ENCODE data around the gene P2RY6.

Gene P2RY6

GRCh38 chr11:73295241-73295995, 23.3 kb downstream of the P2RY6 start:
- peak; percentile 59 for FAIRE-seq
- DNase-seq (ENCODE audit: low spot score): peak; percentile 70

DNA sequence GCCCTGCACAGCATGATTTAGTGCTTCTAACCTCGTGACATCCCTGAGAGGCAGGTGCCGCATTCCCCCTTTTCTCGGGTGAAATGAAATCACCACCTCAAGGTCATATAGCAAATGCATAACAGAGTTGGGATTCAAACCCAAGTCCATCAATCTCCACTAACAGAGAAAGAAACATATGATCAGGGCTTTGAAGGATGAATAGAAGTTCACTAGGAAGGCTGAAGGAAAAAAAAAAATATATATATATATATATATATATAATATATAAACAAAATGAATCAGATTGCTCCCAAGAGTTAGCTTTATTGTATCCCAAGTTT, 23.8 kb downstream of the P2RY6 start:
- no peak for FAIRE-seq

GRCh38 chr11:73296501-73297230, 24.5 kb downstream of the P2RY6 start:
- FAIRE-seq: no peak
- no peak for DNase-seq (ENCODE audit: low spot score)

More for the DNA sequence above, 23.8 kb downstream of the P2RY6 start:
- DNase-seq (ENCODE audit: low spot score): no peak

DNA sequence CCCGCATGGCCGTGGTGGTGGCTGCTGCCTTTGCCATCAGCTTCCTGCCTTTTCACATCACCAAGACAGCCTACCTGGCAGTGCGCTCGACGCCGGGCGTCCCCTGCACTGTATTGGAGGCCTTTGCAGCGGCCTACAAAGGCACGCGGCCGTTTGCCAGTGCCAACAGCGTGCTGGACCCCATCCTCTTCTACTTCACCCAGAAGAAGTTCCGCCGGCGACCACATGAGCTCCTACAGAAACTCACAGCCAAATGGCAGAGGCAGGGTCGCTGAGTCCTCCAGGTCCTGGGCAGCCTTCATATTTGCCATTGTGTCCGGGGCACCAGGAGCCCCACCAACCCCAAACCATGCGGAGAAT, 25.1 kb downstream of the P2RY6 start:
- FAIRE-seq (no peak), DNase-seq (ENCODE audit: low spot score) (no peak)

DNA sequence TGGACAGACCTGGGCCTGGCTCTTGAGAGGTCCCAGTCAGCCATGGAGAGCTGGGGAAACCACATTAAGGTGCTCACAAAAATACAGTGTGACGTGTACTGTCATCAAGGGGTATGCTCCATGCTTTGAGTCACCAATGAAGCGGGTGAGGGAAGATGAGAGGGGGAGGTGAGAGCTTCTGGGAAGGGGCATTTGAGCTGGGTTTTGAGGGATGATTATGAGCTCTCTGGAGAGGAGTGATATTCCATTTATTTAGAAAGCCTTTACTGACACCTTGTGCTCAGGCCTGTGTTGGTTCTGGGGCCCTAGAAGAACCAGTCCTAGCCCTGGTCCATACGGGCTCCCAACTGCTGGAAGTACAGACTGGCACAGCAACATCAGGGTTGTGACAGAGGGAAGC, 25.6 kb downstream of the P2RY6 start:
- FAIRE-seq (no peak), DNase-seq (ENCODE audit: low spot score) (no peak)

DNA sequence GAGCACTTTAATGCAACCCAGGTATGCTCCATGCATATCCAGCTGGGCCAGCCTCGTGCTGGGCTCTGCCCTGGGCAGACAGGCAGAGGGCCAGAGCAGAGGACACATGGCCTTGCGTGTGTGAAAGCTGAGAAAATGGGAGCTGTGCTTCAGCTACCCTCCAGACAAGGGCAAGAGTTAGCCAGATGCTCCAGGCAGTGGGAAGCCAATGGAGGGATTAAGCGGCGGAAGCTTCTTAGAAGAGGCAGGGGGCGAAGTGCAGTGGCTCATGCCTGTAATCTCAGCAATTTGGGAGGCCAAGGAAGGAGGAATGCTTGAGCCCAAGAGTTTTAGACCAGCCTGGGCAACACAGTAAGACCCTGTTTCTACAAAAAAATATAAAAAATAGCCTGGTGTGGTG, 26.1 kb downstream of the P2RY6 start:
- DNase-seq (ENCODE audit: low spot score) (no peak), FAIRE-seq (no peak)

DNA sequence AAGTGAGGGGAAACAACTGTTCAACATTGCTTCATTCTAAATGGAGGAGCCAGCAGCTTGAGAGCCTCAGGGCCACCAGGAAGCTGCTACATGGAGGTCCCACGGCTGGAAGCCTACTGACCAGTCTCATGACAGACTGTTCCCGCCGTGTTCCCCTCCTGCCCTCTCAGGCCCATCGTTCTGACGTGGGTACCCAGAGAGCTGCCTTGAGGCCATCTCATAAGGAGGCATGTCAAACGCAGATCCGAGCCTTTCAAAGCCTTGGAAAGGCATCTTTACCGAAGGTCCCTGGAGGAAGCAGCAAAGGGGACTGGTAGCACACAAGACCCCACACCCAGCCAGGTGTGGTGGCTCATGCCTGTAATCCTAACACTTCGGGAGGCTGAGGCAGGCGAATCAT, 27.6 kb downstream of the P2RY6 start:
- FAIRE-seq: no peak
- DNase-seq (ENCODE audit: low spot score): no peak

DNA sequence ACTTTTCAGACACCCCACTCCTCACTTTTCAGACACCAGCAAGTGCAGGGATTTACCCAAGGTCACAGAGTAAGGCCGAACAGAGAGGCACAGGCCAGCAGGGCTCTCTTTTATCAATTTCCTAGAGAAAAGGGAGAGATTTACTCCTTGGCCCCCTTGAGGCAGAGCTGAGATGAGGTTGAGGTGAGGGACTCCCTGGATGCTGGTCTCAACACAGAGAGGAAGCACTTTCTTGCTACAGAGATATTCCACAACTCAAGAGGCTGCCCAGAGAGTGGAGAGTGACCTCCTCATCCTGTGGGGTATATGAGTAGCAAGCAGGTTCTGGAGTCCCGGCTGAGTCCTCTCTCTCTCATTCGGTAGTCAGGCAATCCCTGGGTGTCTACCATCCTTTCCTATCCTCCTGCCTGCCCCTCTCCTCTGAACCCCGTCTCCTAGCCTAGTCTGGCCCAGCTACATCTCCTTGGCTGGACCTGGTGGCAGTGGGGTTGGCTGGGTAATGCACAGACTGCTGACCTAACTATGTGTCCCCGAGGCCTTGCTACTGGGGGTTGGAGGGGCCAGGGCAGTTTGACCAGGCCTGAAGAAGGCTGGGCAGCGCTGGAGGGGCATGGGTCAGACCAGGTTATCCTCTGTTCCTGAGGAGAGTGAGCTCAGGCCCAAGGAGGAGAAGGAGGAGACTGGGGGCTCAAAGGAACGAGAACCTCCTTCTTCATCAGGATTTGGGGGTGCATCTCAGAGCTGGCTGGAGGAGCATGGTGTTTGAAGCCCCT, 34.1 kb downstream of the P2RY6 start:
- DNase-seq (ENCODE audit: low spot score) (no peak), FAIRE-seq (no peak)

DNA sequence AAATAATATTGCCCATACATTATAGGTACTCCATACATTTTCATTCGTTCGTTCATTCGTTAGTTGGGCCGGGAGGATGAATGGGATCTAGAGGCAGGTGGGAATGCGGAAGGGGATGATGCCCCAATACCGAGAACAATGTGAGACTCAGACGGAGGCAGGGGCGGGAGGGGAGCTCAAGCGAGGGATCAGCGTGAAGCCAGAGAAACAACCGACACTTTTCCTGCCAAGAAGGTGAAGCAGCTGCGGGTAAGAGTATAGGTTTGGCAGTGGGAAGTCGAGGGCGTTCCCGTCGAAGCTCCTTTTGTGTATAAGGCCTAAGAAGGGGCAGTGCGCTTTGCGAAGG, 34.8 kb downstream of the P2RY6 start:
- FAIRE-seq (no peak), DNase-seq (ENCODE audit: low spot score) (no peak)

- FAIRE-seq (peak; percentile 30), DNase-seq (ENCODE audit: low spot score) (peak; percentile 98)
Measured at GRCh38 chr11:73307323-73308002, 35.3 kb downstream of the P2RY6 start.

DNA sequence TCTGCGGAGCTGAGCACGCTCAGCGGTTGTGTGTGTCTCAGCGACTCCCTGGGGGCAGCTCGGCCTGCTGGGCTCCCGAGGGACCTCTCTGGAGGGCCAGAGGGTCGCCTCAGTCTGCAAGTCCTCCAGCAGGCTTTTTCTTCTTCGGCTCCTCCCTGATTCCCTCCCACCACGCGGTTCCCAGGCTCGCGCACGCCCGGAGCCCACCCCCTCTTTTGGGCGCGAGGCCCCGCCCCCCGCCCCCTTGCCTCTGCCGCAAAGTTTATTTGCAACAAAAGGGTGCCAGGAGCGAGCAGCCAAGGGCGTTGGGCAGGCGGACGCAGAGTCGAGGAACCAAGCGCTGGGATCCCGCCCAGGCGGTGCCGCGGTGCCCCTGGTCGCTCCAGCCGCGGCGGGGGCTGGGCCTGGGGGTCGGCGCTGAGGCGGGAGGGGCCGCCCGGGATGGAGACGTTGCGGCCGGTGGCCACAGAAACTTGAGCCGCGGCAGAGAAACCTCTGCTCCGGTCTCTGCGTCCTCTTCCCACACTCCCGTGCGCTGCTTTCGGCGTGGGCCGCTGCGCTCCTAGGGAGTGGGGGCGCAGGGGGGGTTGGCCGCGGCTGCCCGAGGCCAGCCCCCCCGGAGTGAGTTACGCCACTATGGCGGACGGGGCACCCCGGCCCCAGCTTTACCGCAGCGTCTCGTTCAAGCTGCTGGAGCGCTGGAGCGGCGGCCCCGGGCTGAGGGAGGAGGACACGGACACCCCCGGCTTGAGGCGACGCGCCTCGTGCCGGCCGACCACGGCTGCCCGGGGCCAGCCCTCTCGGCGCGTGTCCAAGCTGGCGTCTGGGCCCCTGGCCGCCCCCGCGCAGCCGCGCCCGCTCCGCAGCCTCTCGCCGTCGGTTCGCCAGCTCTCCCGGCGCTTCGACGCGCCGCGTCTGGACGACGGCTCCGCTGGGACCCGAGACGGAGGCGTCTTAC, 36.1 kb downstream of the P2RY6 start, which contains the start of gene ARHGEF17:
ARHGEF17 (plus strand) TSS at position 274 of the 958 bp plus-strand sequence; CDS start at position 637, 363 bp downstream.
- FAIRE-seq (no peak), DNase-seq (ENCODE audit: low spot score) (peak; percentile 82)

GRCh38 chr11:73308961-73309919, 37.1 kb downstream of the P2RY6 start:
- FAIRE-seq (peak; percentile 73), DNase-seq (ENCODE audit: low spot score) (peak; percentile 96)

GRCh38 chr11:73310076-73310475, 37.9 kb downstream of the P2RY6 start:
- FAIRE-seq: no peak
- DNase-seq (ENCODE audit: low spot score): no peak

DNA sequence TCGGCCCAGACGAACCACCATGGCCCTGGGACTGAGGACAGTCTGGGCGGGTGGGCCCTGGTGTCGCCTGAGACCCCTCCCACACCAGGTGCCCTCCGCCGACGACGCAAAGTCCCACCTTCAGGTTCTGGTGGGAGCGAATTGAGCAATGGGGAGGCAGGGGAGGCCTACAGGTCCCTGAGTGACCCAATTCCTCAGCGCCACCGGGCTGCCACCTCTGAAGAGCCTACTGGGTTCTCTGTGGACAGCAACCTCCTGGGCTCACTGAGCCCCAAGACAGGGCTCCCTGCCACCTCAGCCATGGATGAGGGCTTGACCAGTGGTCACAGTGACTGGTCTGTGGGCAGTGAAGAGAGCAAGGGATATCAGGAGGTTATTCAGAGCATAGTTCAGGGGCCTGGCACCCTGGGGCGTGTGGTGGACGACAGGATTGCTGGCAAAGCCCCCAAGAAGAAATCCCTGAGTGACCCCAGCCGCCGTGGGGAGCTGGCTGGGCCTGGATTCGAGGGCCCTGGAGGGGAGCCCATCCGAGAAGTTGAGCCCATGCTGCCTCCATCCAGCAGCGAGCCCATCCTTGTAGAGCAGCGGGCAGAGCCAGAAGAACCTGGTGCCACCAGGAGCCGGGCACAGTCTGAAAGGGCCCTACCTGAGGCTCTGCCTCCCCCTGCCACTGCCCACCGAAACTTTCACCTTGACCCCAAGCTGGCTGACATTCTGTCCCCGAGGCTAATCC, 38.7 kb downstream of the P2RY6 start:
- FAIRE-seq (no peak), DNase-seq (ENCODE audit: low spot score) (no peak)

GRCh38 chr11:73311394-73311869, 39.3 kb downstream of the P2RY6 start:
- DNase-seq (ENCODE audit: low spot score): no peak
- FAIRE-seq: no peak

DNA sequence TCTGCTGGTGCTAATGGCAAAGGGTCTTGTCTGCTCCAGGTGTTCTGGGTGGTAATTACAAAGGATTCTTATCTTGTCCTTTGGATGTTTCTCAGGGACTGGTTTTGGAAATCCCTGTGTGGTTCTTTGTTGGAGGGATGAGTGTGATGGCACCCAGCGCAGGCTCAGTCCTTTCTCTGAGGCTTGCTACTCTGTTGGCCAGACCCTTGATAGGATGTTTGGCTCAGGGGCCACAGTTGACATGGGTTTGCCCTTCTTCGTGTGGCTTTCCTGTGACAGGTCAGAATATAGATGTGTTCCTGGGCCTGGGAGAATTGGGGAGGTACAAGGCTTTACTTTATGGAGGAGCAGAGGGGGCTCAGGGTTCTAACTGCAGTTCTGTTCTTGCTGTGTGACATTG, 39.9 kb downstream of the P2RY6 start:
- DNase-seq (ENCODE audit: low spot score) (no peak), FAIRE-seq (no peak)

DNA sequence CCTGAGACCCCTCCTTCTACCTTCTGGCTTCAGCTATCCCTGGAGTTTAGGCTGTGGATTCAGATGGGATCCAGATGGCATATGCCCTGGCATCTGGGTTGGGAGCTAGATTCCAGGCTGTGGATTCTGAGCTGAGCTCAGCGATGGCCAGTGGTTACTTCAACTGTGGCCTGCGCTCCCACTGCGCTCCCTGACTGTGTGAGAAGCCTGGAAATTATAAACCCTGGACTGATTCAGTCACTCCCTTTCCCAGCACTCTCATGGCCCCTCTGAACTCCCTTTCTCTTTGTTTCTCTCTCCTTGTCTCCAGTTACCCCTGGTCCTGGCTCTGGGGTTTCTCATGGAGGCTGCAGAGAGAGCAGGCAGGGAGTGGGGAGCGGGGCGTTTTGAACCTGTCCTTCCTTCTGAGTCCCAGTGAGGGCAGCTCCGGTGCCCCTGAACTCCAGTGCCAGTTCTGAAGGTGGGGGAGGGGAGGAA, 40.8 kb downstream of the P2RY6 start:
- FAIRE-seq (no peak), DNase-seq (ENCODE audit: low spot score) (no peak)

DNA sequence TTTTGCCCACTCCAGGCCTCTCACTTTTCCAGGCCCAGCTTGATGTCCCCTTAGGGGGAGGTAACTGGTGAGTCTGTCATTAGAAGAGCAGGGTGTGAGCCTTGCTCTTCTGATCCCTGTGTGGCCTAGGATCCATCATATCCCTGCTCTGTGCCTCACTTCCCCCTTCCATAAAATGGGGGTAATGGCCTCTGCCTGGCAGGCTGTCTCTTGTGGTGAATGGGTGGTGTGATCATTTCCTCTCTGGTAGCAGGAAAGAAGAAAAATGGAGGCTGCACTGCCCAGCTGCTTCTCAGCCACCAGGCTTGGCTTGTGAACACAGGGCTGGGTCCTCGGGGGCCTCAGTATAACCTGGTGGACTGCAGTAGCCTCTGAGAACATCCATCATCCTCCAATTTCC, 41.5 kb downstream of the P2RY6 start:
- FAIRE-seq (no peak), DNase-seq (ENCODE audit: low spot score) (no peak)

Data from urothelium cell line (cell line).